OCI-LY3 (cell line): ENCODE results near the gene LMO3.

Experiments
- H2AFZ ChIP-seq: fragments of 200-600, 300-600 bp; shearing (Covaris generic); 2 replicates; pipeline ENCODE4 v1.6.0; 2014; ENCODE audit warnings: antibody characterized with exemption, low read depth, low read length
- H3K27ac ChIP-seq: fragments of 200-600, 300-600 bp; sonication (generic); 2 replicates; pipeline ENCODE4 v1.5.1; 2014; ENCODE audit warnings: mild to moderate bottlenecking, low read length, moderate library complexity, mixed read lengths
- H3K27me3 ChIP-seq: fragments of 200-600, 300-600 bp; sonication (generic); 2 replicates; pipeline ENCODE4 v1.6.1; 2014; ENCODE audit warnings: low read depth, low read length, mixed read lengths
- H3K36me3 ChIP-seq: fragments of 200-600, 300-600 bp; sonication (generic); replicated peaks from 2 replicates; pipeline ENCODE3; 2014; ENCODE audit warnings: low read depth, low read length, mixed read lengths
- H3K4me1 ChIP-seq: fragments of 300-600, 200-600 bp; sonication (generic); 2 replicates; pipeline ENCODE4 v1.6.1; 2014; ENCODE audit warnings: low read length, mixed read lengths
- H3K4me2 ChIP-seq: fragments of 200-600, 300-600 bp; sonication (generic); 2 replicates; pipeline ENCODE4 v1.6.1; 2014; ENCODE audit warnings: low read length, mixed read lengths
- H3K4me3 ChIP-seq: fragments of 300-600, 200-600 bp; sonication (generic); 2 replicates; pipeline ENCODE4 v1.5.1; 2014; ENCODE audit warnings: antibody characterized with exemption, mild to moderate bottlenecking, low read length, moderate library complexity
- H3K79me2 ChIP-seq: fragments of 300-600, 200-600 bp; shearing (Covaris generic); 2 replicates; pipeline ENCODE4 v1.6.1; 2014; ENCODE audit warnings: mild to moderate bottlenecking, low read length, mixed read lengths
- H3K9ac ChIP-seq: fragments of 300-600, 200-600 bp; shearing (Covaris generic); 2 replicates; pipeline ENCODE4 v1.6.0; 2014; ENCODE audit warnings: mild to moderate bottlenecking, low read length, moderate library complexity
- H3K9me3 ChIP-seq: fragments of 200-600, 300-600 bp; shearing (Covaris generic); 2 replicates; pipeline ENCODE4 v1.6.1; 2014; ENCODE audit warnings: low read length, mixed read lengths; ENCODE audit not compliant: insufficient read depth
- H4K20me1 ChIP-seq: fragments of 200-600, 300-600 bp; sonication (generic); 2 replicates; pipeline ENCODE4 v1.6.1; 2016; ENCODE audit warnings: low read length, mixed read lengths; ENCODE audit not compliant: insufficient read depth
- EZH2phosphoT487 ChIP-seq: fragments of 200-600 bp; shearing (Covaris generic); IDR thresholded peaks from 2 replicates; pipeline ENCODE4 v1.6.1; 2018; ENCODE audit warnings: antibody characterized with exemption, mixed run types, low read depth
- TF ChIP-seq, protein P1 (sequence below): fragments of 200-600, 300-600 bp; sonication (generic); IDR thresholded peaks from 2 replicates; pipeline ENCODE4 v1.5.1; 2014; ENCODE audit warnings: antibody characterized with exemption, low read length, low read depth

LMO3 gene

DNA sequence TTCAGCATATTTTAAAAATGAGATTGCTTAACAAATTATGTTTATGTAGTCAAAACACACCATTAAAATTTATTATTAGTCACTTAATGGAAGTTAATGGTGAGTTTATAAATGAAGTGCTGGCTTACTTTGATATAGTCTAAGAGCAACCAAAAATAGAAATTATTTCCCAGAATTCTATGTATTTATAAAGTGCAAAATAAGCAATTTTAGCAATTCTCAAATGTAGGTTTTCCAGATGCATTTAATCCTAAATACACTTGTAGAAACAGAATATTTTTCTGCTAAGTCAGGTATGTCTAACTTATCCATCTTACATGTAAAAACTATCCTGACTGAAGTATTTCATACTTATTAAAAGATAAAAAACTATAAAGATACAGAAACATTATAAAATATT lies 11.2 kb downstream of the LMO3 start:
- no peak overlapping the region for H3K27ac ChIP-seq
- no peaks in the 10 kb centered on the region for H3K36me3 ChIP-seq
- H3K4me1 ChIP-seq, result no peaks in the 10 kb centered on the region; the same call in 1 of the 2 replicates
- no peak overlapping the region for H3K9ac ChIP-seq
- H3K9me3 ChIP-seq, result no peaks in the 10 kb centered on the region
- TF ChIP-seq EZH2phosphoT487, result no peak
- TF ChIP-seq, protein P1, sequence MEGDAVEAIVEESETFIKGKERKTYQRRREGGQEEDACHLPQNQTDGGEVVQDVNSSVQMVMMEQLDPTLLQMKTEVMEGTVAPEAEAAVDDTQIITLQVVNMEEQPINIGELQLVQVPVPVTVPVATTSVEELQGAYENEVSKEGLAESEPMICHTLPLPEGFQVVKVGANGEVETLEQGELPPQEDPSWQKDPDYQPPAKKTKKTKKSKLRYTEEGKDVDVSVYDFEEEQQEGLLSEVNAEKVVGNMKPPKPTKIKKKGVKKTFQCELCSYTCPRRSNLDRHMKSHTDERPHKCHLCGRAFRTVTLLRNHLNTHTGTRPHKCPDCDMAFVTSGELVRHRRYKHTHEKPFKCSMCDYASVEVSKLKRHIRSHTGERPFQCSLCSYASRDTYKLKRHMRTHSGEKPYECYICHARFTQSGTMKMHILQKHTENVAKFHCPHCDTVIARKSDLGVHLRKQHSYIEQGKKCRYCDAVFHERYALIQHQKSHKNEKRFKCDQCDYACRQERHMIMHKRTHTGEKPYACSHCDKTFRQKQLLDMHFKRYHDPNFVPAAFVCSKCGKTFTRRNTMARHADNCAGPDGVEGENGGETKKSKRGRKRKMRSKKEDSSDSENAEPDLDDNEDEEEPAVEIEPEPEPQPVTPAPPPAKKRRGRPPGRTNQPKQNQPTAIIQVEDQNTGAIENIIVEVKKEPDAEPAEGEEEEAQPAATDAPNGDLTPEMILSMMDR, result no peak
- H3K4me2 ChIP-seq, result no peak overlapping the region
- no peaks in the 10 kb centered on the region for H4K20me1 ChIP-seq
- H3K27me3 ChIP-seq, result no peaks in the 10 kb centered on the region
- H2AFZ ChIP-seq, result no peak overlapping the region
- H3K4me3 ChIP-seq, result no peak overlapping the region
- H3K79me2 ChIP-seq, result no peaks in the 10 kb centered on the region

DNA sequence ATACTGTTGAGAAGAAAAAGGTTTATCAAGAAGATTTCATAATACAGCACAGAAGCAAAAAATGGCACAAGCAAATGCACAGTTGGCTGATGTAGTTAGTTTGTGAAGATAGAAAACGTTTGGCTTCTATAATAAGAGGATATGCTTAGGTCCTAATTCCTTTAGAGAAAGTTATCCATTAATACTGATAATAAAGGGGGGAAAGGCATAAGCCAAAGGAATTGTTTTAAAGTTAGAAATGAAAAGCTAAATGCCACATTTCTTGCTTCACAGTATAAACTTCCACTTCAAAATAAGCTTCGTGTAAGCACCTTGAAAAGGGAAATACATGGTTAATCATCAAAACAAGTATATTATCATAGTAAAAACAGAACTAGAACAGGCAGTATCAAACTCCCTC lies 12.4 kb downstream of the LMO3 start:
- Histone ChIP-seq H3K9me3 (no peaks in the 10 kb centered on the region), H3K9ac (no peak overlapping the region), H3K36me3 (no peaks in the 10 kb centered on the region), H3K4me3 (no peak overlapping the region), H3K4me2 (no peak overlapping the region), H4K20me1 (no peaks in the 10 kb centered on the region), H2AFZ (no peak overlapping the region), H3K27me3 (no peaks in the 10 kb centered on the region), H3K79me2 (no peaks in the 10 kb centered on the region), H3K4me1 (no peaks in the 10 kb centered on the region; the same call in 1 of the 2 replicates), H3K27ac (no peak overlapping the region)
- TF ChIP-seq, protein P1, result no peak
- no peak for TF ChIP-seq EZH2phosphoT487

DNA sequence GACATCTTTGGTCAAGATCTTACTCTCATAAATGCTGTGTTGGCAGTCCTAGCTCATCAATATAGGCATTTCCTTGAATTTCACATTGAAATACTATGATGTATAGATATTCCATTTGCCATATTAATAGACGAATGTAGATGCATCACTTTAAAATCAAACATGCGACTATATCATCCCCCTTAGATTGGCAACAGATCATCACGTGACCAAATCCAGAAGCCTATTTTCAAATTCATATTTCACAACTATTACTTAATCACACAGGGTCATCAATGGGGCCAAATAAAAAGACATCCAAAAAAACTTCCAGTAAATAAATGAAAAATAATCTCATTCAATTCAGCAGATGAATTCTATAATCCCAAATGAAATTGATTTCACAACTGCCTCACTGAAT lies 15.3 kb downstream of the LMO3 start:
- H3K4me3 ChIP-seq, result no peak overlapping the region
- H2AFZ ChIP-seq, result no peak overlapping the region
- H3K9ac ChIP-seq, result no peak overlapping the region
- H3K79me2 ChIP-seq, result no peaks in the 10 kb centered on the region
- H3K4me2 ChIP-seq, result no peak overlapping the region
- no peak for TF ChIP-seq EZH2phosphoT487
- TF ChIP-seq, protein P1, result no peak
- no peaks in the 10 kb centered on the region; the same call in 1 of the 2 replicates for H3K4me1 ChIP-seq
- H3K36me3 ChIP-seq, result no peaks in the 10 kb centered on the region
- H3K27me3 ChIP-seq, result no peaks in the 10 kb centered on the region
- no peak overlapping the region for H3K27ac ChIP-seq
- no peaks in the 10 kb centered on the region for H3K9me3 ChIP-seq
- no peaks in the 10 kb centered on the region for H4K20me1 ChIP-seq

DNA sequence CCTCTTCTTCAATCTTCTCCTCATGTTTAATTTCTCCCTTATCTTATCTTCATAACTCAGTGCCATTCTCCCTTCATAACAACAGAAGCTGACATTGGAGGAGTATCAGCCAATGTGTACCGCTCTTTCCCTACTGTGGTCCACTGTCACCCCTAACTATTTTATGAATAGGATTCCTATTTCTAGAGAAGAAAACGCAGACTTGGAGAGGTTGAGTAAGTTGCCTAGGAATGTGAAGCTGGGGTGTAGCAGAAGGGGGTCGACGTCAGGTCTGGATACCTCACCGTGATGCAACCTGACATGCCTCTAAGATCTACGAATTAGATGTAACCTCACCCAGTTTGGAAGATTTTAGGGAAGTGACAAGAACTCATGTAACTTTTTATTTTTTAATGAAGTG lies 17.1 kb downstream of the LMO3 start:
- no peak overlapping the region for H3K4me3 ChIP-seq
- H2AFZ ChIP-seq, result no peak overlapping the region
- no peaks in the 10 kb centered on the region for H3K27me3 ChIP-seq
- H3K4me1 ChIP-seq, result no peaks in the 10 kb centered on the region; the same call in 1 of the 2 replicates
- H3K36me3 ChIP-seq, result no peaks in the 10 kb centered on the region
- no peak for TF ChIP-seq EZH2phosphoT487
- TF ChIP-seq, protein P1, result no peak
- H3K79me2 ChIP-seq, result no peaks in the 10 kb centered on the region
- no peak overlapping the region for H3K9ac ChIP-seq
- H3K4me2 ChIP-seq, result no peak overlapping the region
- H4K20me1 ChIP-seq, result no peaks in the 10 kb centered on the region
- no peaks in the 10 kb centered on the region for H3K9me3 ChIP-seq
- no peak overlapping the region for H3K27ac ChIP-seq
